GM19452 (cell line): ENCODE measurements around the gene BPIFB6.

Source experiments
- ATAC-seq: cut with Tn5 transposase; IDR thresholded peaks from one replicate; pipeline ENCODE4 v1.9.1; 2021; ENCODE audit not compliant: unreplicated experiment

Gene BPIFB6, protein sequence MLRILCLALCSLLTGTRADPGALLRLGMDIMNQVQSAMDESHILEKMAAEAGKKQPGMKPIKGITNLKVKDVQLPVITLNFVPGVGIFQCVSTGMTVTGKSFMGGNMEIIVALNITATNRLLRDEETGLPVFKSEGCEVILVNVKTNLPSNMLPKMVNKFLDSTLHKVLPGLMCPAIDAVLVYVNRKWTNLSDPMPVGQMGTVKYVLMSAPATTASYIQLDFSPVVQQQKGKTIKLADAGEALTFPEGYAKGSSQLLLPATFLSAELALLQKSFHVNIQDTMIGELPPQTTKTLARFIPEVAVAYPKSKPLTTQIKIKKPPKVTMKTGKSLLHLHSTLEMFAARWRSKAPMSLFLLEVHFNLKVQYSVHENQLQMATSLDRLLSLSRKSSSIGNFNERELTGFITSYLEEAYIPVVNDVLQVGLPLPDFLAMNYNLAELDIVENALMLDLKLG

DNA sequence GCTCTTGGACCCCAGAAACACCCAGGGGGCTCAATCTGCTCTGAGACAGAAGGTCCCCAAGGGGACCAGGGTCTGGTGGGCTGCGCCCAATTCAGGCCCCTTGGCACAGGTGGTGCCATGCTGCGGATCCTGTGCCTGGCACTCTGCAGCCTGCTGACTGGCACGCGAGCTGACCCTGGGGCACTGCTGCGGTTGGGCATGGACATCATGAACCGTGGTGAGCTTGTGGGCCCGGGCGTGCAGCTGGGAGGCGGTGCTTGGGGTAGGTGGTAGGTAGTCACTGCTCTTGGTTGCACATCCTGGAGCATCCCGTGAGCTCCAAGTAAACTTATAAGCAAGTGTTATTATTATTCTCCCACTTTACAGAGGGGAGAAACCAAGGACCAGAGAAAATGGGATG lies at the start of gene BPIFB6:
Gene BPIFB6, plus strand, starts transcription at position 118 of the 400 bp plus-strand sequence. Its CDS starts 0 bp downstream, at position 118.
- ATAC-seq = no peak

DNA sequence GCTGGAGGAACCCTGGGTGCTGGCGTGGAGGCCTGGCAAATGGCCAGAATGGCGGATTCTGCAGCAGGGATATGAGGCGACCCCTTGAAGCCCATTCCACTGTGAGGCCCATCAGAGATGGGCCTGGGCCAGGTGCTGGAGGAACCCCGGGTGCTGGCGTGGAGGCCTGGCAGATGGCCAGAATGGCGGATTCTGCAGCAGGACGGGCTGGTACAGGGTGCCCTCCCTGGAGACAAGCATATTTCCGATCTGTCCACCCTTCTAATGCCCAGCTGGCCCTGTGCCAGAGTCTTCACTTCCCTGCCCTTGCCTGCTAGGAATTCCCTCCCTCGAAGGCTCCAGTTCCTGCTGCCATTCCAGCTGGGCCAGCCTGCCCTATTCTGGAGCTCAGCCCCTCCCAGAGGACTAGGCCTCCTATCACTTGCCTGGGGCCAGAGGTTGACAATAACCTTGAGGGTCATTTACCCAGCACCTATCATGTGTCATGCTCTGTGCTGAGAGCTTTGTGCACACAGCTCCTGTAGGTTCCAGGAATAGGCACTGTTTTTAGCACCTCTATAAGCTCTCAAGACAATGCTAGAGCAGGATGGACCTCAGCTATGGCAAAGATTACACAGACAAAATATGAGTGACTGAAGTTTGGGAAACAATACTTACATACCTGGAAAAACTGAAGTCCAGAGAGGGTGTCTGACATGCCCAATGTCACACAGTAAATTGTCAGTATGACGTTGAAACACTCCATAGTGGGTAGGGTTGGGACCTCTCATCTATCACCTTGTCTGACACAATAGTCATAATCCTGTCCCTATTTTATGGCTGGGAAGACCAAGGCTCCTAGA lies 48.6 kb upstream of the BPIFB6 start:
- no peak for ATAC-seq

DNA sequence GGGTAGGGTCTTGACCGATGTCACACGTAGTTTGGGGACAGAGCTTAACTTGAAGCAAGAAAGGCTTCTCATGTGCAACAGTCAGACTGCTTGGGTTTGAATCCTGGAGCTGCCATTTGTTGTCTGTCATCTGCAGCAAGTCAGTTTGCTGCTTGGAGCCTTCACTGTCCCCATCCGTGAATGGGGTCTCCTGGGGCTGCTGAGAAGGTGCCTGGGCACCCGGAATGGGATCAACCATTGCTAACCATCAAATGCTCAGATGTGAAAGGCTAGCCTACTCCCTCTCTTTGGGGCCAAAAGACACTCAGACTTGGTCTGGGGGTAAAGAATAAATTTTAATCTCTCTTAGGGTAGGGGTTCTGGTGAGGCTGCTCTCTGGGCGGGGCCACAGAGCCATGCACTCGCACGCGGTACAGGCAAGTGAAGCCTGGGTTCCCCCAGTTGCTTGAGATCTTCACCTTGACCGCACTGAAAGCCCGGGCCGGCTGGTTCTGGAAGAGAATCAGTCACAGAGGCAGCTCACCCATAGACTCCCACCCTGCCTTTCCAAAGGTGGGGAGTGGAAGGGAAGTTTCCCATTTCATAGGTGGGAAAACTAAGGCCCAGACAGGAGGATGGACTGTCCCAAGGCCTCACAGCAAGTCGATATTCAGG lies 47.9 kb upstream of the BPIFB6 start:
- ATAC-seq = no peak

DNA sequence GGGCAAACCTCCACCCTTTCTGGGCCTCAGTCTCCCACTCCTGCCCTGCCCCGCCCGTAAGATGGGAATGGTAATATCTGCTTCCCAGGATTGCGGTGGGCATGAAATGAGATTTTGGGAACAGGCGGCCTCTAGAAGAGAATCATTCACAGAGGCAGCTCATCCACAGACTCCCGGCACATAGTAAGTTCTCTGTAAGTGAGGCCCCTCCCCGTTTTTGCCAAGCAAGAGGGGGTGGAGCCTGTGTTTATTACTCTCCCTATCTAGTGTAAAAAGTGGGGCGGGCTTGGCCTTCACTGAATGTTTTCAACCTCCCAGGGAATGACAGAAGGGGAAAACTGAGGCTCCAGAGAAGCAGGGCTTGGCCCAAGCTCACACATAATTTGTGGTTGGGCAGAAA lies 47.3 kb upstream of the BPIFB6 start:
- ATAC-seq = no peak

DNA sequence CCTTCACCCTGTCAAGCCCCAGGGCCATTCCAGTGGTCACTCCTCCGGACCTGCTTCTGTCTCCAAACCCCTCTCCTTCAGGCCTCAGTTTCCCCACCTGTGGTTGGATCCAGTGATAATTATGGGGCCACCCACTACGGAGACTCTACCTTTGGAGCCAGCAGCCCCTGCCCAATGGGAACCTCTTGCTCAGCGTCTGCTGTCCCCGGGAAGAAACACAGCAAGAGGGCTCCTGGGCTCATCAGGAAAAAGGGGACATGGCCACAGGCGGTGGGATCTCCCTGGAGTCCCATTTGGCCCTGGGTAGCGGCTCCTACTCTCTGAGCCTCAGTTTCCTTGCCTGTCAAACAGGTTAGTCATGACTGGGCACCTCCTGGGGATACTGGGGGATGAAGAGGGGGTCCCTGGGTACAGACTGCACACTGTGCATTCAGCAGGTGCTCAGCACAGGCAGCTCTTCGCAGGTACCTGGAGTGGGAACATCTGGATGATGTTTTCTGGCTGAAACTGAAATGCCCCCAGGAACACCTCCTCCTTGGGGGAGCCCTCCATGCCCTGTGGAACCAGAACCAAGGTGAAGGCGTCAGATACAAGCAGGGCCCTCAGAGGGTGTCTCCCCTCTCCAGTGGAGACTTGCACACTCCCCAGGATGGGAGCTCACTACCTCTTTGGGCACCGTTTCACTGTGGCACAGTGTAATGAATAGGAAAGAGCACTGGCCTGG lies 46.7 kb upstream of the BPIFB6 start:
- ATAC-seq = no peak

DNA sequence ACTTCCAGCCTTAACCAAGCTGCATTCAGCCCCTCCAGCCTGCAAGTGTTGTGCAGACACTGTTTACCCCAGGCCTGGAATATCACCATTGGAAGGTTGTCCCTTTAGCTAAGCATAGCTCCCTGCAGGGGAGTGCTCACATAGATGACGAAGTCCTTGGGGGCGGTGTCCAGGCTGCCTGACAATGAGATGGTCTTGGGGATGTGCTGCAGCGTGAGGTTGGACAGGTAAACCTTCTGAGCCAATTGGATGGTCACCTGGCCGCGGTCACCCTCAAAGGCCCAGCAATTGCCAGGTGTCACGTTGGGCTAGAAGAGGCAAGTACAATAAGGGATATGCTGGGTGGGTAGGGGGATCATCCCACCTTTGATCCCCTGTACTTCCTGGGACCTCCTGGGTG lies 45.9 kb upstream of the BPIFB6 start:
- no peak for ATAC-seq

DNA sequence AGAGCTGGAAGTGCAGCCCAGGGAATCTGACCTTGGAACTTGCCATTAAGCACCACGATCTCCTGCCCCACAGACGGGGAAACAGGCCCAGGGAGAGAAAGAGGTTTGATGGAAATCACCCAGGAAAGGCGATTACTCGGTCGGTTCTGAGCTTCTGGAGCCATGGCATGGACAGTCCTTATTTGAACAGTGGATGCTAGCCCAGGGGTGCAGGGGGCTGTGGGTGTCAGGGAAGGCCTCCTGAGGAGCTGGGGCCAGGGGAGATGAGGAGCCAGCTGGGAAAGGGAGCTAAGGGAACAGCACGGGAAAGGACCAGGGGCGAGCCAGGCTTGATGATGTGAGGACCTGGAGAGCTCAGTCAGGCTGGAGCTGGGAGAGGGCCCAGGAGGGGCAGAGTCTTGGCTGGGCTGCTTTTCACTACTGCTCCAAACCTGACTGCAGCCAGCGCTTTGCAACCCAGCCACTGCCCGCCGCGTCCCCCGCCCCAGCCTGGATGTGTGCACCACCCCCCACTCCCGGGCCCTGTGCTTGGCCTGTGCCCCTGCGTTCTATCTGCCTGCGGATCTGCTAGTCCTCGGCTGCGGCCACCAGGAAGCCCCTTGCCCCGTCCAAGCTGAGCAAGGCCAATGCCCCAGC lies 45.0 kb upstream of the BPIFB6 start:
- no peak for ATAC-seq

DNA sequence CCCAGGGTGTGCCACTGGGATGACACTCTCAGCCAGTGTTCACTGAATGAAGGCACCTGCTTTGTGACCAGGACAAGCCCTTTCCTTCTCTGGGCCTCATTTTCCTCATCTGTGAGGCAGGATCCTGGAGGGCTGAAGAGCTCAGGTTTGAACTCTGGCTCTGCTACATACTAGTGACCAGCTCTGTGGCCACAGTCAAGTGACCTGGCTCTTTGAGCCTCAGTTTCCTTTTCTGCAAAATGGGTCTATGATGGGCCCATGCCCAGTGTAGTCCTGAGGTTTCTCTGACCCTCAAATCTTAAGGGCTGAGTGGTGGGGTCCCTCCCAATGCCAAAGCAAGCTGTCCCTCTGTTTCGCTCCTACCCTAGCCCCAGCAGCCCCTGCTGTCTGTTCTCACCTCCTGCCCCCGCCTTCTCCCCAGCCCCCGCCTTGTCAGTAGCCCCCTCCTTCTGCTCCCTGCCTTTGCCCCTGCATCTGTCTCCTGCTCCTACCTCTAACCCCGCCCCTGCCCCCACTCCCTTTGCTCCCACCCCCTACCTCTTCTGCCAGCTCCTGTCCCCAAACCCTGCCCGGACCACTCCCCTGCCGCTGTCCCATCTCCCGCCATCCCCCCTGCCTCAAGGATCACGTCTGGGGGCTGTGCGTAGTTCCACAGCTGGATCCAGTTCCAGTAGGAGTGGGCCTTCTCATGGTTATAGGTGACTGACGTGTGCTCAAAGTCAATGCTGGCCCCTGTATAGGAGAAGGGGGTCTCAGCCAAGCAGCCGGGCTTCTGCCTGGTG lies 44.2 kb upstream of the BPIFB6 start:
- no peak for ATAC-seq

DNA sequence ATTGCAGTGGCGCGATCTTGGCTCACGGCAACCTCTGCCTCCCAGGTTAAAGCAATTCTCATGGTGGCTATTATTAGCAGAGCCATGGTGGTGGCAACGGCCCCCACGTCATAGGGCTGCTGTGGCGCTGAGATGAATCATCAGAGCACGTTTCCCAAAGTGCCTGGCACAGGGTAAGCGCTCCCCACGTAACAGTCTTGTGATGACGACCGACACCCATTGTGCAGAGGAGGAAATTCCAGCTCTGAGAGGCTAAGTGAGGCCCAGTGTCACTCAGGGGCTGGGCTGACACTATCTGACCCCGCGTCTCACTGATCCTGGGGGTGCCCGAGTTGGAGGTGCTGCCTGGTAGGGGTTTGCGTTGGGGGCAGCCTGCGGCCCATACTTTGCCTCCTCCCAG lies 43.4 kb upstream of the BPIFB6 start:
- ATAC-seq = no peak

DNA sequence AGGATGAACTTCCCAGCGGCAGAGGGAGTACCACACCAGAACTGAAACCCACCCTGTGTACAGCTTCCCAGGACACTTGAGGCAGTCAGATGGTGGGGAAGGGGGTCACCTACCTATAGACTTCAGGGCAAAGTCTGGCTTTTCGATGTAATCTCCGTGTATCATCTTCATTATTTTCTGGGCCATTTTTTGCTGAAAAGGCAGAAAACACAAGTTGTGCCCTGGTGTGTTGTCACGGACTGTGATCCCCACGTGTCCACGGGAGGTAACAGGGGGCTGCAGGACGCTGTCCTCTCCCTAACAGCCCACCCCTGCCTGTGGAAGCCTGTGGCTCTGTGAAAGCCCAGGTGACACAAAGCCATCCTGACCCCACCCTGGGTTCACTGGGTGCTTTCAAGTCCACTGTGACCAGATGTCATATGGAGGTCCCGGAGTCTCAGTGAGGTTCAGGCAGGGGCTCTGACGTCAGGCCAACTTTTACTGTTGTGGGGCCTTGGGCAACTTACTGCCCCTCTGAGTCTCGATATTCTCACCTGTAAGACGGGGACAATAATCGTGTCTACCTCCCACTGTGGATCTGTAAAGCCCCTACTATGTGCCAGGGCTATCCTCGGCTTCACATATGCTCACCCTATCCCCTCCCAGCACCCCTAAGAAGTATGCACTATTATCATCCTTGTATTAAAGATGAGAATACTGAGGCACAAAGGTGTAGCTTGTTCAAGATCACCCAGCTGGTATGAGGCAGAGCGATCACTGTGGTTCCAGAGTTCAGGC lies 41.8 kb upstream of the BPIFB6 start:
- no peak for ATAC-seq

DNA sequence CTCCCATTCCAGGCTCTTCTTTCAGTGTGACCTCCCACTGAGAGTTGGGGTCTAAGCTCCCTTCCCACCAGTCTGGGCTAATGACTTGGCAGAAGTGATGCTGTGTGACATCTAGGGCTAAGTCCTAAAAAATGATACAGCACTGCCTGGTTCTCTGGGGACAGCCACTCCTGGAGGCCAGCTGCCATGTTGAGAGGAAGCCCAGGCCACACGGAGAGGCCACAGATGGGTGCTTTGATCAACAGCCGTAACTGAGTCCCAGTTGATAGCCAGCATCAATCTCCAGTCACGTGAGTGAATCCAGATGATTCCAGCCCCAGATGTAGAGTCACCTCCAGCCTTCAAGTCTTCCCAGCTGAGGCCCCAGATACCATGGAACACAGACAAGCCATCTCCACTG lies 41.0 kb upstream of the BPIFB6 start:
- no peak for ATAC-seq

DNA sequence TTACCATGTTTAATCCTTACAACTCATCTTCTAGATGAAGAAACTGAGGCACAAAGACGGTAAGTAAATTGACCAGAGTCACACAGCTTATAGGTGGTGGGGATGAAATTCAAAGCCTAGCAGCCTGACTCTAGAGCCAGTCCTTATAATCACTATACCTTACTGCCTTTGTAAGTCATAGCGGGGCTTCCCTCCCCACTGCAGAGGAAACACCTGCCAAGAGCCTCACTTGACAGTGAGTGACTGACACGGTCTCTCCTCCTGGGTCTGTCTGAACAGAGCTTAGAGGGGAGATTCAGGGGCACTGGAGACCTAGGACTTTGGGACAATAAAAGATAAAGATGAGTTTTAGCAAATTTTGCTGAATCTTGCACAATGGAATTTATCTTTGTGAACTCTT lies 40.1 kb upstream of the BPIFB6 start:
- ATAC-seq = no peak

DNA sequence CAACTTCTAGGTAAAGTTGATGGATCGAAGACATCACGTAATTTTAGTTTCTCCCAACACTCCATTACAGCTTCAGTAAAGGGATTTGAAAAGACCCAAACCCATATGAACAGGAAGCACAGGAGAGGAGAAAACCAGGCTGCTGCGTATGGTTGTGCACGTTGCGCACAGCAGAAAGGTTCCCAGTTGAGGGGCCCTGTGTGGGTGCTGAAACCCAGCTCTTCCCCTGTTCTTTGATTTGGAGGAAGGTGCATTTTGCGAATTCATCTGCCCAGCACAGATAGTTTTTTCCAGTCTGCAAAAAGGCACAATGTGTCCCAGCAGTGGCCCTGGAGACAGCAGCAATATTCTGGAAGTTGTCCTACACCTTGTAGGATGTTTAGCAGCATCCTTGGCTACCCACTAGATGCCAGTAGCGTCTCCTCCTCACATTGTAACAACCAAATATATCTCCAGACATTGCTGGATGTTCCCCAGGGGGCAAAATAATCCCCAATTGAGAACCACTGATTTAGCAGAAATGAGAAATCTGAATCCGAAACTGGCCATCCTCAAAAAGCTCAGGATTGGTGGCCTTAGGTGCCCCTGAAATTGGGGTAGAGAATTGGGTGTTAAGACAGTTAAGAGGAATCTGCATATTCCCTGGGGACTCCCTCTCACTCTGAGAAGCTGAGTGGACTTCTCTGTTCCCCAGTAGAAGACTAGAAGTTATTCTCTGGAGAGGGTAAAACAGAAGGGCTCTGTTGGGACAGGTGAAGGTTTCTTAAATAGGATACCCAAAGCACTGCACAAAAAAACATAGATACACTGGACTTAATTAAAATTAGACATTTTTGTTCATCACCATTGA lies 39.4 kb upstream of the BPIFB6 start:
- ATAC-seq = no peak

DNA sequence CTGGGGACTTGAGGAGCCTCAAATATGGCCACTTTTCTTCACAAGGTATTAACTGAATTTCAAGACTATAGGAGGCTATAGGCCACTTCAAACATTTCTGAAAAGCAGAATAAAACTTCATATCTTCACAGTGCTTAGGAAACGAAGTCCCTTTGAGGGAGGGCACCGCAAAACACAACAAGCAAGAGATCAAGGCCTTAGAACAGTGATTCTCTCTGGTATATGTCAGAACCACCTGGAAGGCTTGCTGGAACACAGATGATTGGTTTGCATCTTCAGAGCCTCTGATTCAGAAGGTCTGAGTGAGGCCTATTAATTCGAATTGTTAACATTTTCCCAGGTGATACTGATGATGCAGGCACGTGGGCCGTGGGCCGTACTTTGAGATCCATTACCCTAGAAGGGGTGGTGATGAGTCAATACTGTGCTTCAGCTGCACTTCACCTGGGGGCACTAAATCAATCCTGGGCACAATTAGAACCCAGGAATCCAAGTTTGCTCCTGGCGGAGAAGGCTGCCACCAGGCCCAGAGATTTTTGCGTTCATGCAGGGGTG lies 37.9 kb upstream of the BPIFB6 start:
- ATAC-seq = no peak

DNA sequence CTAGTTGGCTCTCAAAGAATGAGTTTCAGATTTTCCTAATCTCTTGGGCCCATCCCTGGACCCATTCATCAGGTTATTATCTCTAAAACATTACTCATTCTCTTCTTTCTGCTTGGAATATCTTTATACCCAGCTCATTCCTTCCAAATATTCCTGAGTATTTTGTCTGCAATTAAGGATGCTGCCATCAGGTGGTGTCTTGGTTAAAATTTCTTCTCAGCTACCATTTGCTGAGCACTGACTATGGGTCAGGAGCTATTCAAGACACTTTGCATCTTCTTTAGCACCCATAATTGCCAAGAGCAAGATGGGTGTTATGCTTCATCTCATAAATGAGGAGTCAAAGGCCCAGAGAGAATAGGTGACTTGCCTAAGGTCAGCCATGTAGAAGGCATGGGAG lies 35.6 kb upstream of the BPIFB6 start:
- no peak for ATAC-seq

DNA sequence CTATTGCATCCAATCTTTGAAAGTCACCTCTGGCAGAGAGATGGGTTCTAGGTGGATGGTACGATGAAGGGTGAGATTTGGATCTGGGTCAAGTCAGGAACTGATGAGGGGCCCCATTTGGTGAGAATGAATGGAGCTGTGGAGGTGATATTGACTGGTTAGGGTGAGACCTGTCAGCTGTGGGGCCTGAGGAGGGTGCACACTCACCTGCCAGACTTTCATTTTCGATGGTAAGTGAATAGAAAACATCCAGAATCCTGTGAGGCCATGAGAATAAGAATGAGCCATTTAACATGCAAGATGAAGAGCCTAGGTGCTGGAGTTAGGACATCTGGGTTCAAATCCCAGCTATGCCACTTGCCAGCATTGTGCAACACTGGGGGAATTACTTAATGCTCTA lies 34.0 kb upstream of the BPIFB6 start:
- no peak for ATAC-seq

DNA sequence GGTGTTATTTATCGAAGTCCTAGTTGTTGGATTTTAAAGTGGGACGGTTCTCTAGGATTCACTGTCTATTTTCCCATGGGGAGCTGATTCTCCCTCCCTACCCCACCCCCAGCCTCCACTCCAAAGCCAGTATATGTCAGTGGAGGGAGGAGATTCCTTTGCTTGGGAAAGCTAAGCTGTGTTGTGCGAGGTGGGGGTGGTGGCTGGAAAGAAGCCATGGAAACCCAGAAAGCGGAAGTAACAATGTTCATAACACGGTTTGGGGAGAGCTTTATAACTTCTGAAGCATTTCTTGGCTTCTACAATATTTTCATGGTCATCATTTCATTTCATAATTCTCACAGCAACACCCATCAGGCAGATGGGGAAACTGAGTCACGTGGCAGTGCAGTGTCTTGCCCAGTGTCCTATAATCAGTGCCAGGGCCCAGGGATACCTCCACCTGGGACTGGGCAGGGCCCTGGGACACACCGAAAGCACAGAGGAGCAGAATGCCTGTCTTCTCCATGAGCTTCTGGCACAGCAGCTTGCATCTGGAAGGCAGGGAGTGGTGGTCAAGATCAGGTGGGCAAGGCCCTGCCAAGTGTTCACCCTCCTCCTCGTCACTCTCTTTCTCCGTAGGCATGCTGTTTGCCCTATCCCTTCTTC lies 31.7 kb upstream of the BPIFB6 start:
- ATAC-seq = no peak
